ENCODE results near the gene BCL6. TPM values are rescaled to one million over a fixed set of nuclear protein-coding genes. Genes with fewer than 3 reads are reported as not detected.

The BCL6 gene
- total and polyA plus RNA-seq, 2 experiments from 2014 or later: 2.6 to 5.9 TPM

DNA sequence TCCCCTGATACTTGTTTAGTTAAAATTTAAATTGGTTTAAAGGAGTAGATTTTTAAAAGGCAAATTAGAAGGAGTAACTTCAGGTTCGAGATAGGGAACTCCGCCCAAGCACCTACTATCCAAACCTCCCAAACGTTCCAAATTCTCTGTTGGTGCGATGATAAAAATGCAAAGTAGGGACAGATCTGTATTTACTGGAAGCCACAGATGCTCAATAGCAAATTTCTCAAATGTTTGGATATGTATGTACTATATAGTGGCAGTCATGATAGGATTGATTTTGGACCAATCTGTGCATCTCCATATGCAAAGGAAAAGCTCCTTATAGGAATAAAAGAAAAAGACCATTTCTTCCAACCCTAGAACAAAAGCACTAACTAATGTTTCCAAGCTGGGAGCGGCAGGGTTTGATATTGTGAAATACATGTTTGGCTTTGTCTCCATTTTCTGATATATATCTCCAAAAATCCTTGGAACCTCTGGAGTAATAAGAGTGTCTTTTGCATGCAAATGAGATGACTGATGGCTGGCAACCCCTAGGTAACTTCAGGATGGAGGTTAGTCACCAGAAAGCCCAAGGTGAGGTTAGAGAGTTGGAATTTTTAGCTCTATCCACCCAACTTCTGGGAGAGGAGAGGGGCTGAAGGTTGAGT lies 58.5 kb downstream of the BCL6 start:
- Mint-ChIP-seq H3K36me3 (ENCODE audit: low read depth) (peaks cover 23% of the 10 kb centered on the region), H3K27me3 (ENCODE audit: insufficient read depth, low read depth, poor library complexity) (peaks cover 1% of the 10 kb centered on the region), H3K4me3 (no peak overlapping the region), H3K9me3 (peaks cover 26% of the 10 kb centered on the region), H3K27ac (no peak overlapping the region), H3K4me1 (peaks cover 2% of the 10 kb centered on the region; the same call in 1 of the 3 replicates)
- ATAC-seq (no peak), DNase-seq (ENCODE audit: low spot score) (no peak)
- H3K79me2 ChIP-seq (replicated peaks; ENCODE audit: insufficient read depth): no peaks in the 10 kb centered on the region
- TF ChIP-seq ZNF331 (CRISPR knock-in tag; IDR thresholded peaks at IDR 0.05; ENCODE audit: low read depth) (no peak), EZH2phosphoT487 (IDR thresholded peaks at IDR 0.05; ENCODE audit: unreplicated experiment) (no peak), POLR2AphosphoS5 (IDR thresholded peaks at IDR 0.05; ENCODE audit: low read depth) (no peak), NANOG (IDR thresholded peaks at IDR 0.05; ENCODE audit: borderline replicate concordance) (no peak), STAT1 (IDR thresholded peaks at IDR 0.05; ENCODE audit: unreplicated experiment) (no peak)
- TF ChIP-seq, protein P1, sequence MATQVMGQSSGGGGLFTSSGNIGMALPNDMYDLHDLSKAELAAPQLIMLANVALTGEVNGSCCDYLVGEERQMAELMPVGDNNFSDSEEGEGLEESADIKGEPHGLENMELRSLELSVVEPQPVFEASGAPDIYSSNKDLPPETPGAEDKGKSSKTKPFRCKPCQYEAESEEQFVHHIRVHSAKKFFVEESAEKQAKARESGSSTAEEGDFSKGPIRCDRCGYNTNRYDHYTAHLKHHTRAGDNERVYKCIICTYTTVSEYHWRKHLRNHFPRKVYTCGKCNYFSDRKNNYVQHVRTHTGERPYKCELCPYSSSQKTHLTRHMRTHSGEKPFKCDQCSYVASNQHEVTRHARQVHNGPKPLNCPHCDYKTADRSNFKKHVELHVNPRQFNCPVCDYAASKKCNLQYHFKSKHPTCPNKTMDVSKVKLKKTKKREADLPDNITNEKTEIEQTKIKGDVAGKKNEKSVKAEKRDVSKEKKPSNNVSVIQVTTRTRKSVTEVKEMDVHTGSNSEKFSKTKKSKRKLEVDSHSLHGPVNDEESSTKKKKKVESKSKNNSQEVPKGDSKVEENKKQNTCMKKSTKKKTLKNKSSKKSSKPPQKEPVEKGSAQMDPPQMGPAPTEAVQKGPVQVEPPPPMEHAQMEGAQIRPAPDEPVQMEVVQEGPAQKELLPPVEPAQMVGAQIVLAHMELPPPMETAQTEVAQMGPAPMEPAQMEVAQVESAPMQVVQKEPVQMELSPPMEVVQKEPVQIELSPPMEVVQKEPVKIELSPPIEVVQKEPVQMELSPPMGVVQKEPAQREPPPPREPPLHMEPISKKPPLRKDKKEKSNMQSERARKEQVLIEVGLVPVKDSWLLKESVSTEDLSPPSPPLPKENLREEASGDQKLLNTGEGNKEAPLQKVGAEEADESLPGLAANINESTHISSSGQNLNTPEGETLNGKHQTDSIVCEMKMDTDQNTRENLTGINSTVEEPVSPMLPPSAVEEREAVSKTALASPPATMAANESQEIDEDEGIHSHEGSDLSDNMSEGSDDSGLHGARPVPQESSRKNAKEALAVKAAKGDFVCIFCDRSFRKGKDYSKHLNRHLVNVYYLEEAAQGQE (IDR thresholded peaks at IDR 0.05; ENCODE audit: unreplicated experiment): no peak
- H3K36me3 ChIP-seq (ENCODE audit: insufficient read depth): peaks cover 16% of the 10 kb centered on the region
- no peaks in the 10 kb centered on the region; the same call in 1 of the 2 replicates for H3K9me2 ChIP-seq (ENCODE audit: insufficient read depth)
- H2AFZ ChIP-seq: no peak overlapping the region
- H3K4me2 ChIP-seq: no peak overlapping the region
- no peak overlapping the region for H3K4me3 ChIP-seq
- no peaks in the 10 kb centered on the region for H3F3A ChIP-seq (replicated peaks; ENCODE audit: low read depth)
- no peaks in the 10 kb centered on the region for H3K27me3 ChIP-seq (ENCODE audit: insufficient read depth)
- H3K27ac ChIP-seq (ENCODE audit: low read depth): no peak overlapping the region
- H4K20me1 ChIP-seq (replicated peaks; ENCODE audit: insufficient read depth): no peaks in the 10 kb centered on the region
- H3K4me1 ChIP-seq (ENCODE audit: insufficient read depth): 0 out of 2 replicates have a peak, but pooled peaks cover 7% of the 10 kb centered on the region

DNA sequence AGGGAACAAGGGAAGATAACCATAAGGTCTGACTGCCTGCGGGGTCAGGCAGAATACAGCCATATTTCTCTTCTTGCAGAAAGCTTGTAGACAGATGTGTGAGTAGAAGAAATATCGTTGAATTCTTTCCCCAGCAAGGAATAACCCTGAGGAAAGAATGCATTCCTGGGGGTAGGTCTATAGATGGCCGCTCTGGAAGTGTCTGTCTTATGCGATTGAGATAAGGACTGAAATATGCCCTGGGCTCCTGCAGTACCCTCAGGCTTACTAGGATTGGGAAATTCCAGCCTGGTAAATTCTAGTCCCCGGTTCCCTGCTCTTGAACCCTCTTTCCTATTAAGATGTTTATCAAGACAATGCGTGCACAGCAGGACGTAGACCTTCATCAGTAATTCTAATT lies 59.3 kb downstream of the BCL6 start:
- H3K4me3 ChIP-seq: no peak overlapping the region
- H3K27me3 ChIP-seq (ENCODE audit: insufficient read depth): no peaks in the 10 kb centered on the region
- no peak for DNase-seq (ENCODE audit: low spot score)
- TF ChIP-seq EZH2phosphoT487 (IDR thresholded peaks at IDR 0.05; ENCODE audit: unreplicated experiment): no peak
- TF ChIP-seq, protein P2, sequence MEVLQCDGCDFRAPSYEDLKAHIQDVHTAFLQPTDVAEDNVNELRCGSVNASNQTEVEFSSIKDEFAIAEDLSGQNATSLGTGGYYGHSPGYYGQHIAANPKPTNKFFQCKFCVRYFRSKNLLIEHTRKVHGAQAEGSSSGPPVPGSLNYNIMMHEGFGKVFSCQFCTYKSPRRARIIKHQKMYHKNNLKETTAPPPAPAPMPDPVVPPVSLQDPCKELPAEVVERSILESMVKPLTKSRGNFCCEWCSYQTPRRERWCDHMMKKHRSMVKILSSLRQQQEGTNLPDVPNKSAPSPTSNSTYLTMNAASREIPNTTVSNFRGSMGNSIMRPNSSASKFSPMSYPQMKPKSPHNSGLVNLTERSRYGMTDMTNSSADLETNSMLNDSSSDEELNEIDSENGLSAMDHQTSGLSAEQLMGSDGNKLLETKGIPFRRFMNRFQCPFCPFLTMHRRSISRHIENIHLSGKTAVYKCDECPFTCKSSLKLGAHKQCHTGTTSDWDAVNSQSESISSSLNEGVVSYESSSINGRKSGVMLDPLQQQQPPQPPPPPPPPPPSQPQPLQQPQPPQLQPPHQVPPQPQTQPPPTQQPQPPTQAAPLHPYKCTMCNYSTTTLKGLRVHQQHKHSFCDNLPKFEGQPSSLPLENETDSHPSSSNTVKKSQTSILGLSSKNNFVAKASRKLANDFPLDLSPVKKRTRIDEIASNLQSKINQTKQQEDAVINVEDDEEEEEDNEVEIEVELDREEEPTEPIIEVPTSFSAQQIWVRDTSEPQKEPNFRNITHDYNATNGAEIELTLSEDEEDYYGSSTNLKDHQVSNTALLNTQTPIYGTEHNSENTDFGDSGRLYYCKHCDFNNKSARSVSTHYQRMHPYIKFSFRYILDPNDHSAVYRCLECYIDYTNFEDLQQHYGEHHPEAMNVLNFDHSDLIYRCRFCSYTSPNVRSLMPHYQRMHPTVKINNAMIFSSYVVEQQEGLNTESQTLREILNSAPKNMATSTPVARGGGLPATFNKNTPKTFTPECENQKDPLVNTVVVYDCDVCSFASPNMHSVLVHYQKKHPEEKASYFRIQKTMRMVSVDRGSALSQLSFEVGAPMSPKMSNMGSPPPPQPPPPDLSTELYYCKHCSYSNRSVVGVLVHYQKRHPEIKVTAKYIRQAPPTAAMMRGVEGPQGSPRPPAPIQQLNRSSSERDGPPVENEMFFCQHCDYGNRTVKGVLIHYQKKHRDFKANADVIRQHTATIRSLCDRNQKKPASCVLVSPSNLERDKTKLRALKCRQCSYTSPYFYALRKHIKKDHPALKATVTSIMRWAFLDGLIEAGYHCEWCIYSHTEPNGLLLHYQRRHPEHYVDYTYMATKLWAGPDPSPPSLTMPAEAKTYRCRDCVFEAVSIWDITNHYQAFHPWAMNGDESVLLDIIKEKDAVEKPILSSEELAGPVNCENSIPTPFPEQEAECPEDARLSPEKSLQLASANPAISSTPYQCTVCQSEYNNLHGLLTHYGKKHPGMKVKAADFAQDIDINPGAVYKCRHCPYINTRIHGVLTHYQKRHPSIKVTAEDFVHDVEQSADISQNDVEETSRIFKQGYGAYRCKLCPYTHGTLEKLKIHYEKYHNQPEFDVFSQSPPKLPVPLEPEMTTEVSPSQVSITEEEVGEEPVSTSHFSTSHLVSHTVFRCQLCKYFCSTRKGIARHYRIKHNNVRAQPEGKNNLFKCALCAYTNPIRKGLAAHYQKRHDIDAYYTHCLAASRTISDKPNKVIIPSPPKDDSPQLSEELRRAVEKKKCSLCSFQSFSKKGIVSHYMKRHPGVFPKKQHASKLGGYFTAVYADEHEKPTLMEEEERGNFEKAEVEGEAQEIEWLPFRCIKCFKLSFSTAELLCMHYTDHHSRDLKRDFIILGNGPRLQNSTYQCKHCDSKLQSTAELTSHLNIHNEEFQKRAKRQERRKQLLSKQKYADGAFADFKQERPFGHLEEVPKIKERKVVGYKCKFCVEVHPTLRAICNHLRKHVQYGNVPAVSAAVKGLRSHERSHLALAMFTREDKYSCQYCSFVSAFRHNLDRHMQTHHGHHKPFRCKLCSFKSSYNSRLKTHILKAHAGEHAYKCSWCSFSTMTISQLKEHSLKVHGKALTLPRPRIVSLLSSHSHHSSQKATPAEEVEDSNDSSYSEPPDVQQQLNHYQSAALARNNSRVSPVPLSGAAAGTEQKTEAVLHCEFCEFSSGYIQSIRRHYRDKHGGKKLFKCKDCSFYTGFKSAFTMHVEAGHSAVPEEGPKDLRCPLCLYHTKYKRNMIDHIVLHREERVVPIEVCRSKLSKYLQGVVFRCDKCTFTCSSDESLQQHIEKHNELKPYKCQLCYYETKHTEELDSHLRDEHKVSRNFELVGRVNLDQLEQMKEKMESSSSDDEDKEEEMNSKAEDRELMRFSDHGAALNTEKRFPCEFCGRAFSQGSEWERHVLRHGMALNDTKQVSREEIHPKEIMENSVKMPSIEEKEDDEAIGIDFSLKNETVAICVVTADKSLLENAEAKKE (CRISPR knock-in tag; IDR thresholded peaks at IDR 0.05): no peak
- TF ChIP-seq, protein P1 (IDR thresholded peaks at IDR 0.05; ENCODE audit: unreplicated experiment): no peak

More for the DNA sequence above, 59.3 kb downstream of the BCL6 start:
- no peak overlapping the region for H3K4me2 ChIP-seq
- no peak overlapping the region for H2AFZ ChIP-seq
- no peak overlapping the region for H3K4me3 Mint-ChIP-seq
- H3K9me3 Mint-ChIP-seq: peaks cover 26% of the 10 kb centered on the region
- H3F3A ChIP-seq (replicated peaks; ENCODE audit: low read depth): no peaks in the 10 kb centered on the region
- peaks cover 1% of the 10 kb centered on the region for H3K27me3 Mint-ChIP-seq (ENCODE audit: insufficient read depth, low read depth, poor library complexity)
- H3K4me1 ChIP-seq (ENCODE audit: insufficient read depth): 0 out of 2 replicates have a peak, but pooled peaks cover 7% of the 10 kb centered on the region
- peaks cover 2% of the 10 kb centered on the region; the same call in 1 of the 3 replicates for H3K4me1 Mint-ChIP-seq
- H3K36me3 ChIP-seq (ENCODE audit: insufficient read depth): peaks cover 16% of the 10 kb centered on the region
- no peak overlapping the region for H3K27ac Mint-ChIP-seq
- no peak for ATAC-seq
- H3K36me3 Mint-ChIP-seq (ENCODE audit: low read depth): peaks cover 23% of the 10 kb centered on the region
- no peaks in the 10 kb centered on the region for H4K20me1 ChIP-seq (replicated peaks; ENCODE audit: insufficient read depth)
- no peaks in the 10 kb centered on the region for H3K79me2 ChIP-seq (replicated peaks; ENCODE audit: insufficient read depth)
- H3K9me2 ChIP-seq (ENCODE audit: insufficient read depth): no peaks in the 10 kb centered on the region; the same call in 1 of the 2 replicates
- no peak overlapping the region for H3K27ac ChIP-seq (ENCODE audit: low read depth)
